Loucy (cell line): ENCODE results near the gene RAD51B.
A peak's percentile ranks its signal among the peaks of the same experiment; 100 is the strongest.

ENCODE experiments used
- H2AFZ ChIP-seq: fragments of 200-600 bp; sonication (generic); 2 replicates; pipeline ENCODE4 v1.6.0; 2016; ENCODE audit warnings: antibody characterized with exemption, mild to moderate bottlenecking, low read length, moderate library complexity
- H3F3A ChIP-seq: fragments of 200-600 bp; 2 replicates; pipeline ENCODE4 v1.6.0; 2016; ENCODE audit warnings: antibody characterized with exemption, low read depth, mild to moderate bottlenecking
- H3K27me3 ChIP-seq: fragments of 200-600 bp; sonication (generic); 2 replicates; pipeline ENCODE4 v1.6.1; 2014; ENCODE audit warnings: low read length, mild to moderate bottlenecking; ENCODE audit not compliant: insufficient read depth, poor library complexity, severe bottlenecking
- H3K36me3 ChIP-seq: fragments of 200-600 bp; sonication (generic); 2 replicates; pipeline ENCODE4 v1.6.1; 2016; ENCODE audit warnings: low read length; ENCODE audit not compliant: insufficient read depth
- H3K4me1 ChIP-seq: fragments of 200-600 bp; sonication (generic); 2 replicates; pipeline ENCODE4 v1.5.1; 2014; ENCODE audit warnings: low read length, mild to moderate bottlenecking; ENCODE audit not compliant: insufficient read depth, poor library complexity, severe bottlenecking
- H3K4me2 ChIP-seq: fragments of 200-600 bp; sonication (generic); 2 replicates; pipeline ENCODE4 v1.6.0; 2014; ENCODE audit warnings: antibody characterized with exemption, low read length, low read depth, mild to moderate bottlenecking; ENCODE audit not compliant: poor library complexity, severe bottlenecking
- H3K4me3 ChIP-seq: fragments of 200-600 bp; sonication (generic); 2 replicates; pipeline ENCODE4 v1.5.1; 2014; ENCODE audit warnings: low read length, mild to moderate bottlenecking, mixed read lengths; ENCODE audit not compliant: poor library complexity, severe bottlenecking
- H3K79me2 ChIP-seq: fragments of 200-600 bp; sonication (generic); 2 replicates; pipeline ENCODE4 v1.6.1; 2014; ENCODE audit warnings: low read length; ENCODE audit not compliant: insufficient read depth
- H3K9ac ChIP-seq: fragments of 200-600 bp; sonication (generic); 2 replicates; pipeline ENCODE4 v1.6.0; 2014; ENCODE audit warnings: mild to moderate bottlenecking, low read depth, low read length, moderate library complexity; ENCODE audit not compliant: poor library complexity, severe bottlenecking
- H3K9me2 ChIP-seq: fragments of 200-600 bp; sonication (generic); replicated peaks from 2 replicates; pipeline ENCODE4 v1.6.1; 2016; ENCODE audit warnings: low read depth, low read length, mixed read lengths
- H3K9me3 ChIP-seq: fragments of 200-600 bp; sonication (generic); 2 replicates; pipeline ENCODE4 v1.6.1; 2014; ENCODE audit warnings: mild to moderate bottlenecking, antibody characterized with exemption, low read length, low read depth; ENCODE audit not compliant: insufficient read depth
- H4K20me1 ChIP-seq: fragments of 200-600 bp; sonication (generic); 2 replicates; pipeline ENCODE4 v1.6.0; 2014; ENCODE audit warnings: antibody characterized with exemption, low read length, mild to moderate bottlenecking; ENCODE audit not compliant: insufficient read depth, poor library complexity, severe bottlenecking
- EZH2phosphoT487 ChIP-seq: fragments of 200-600 bp; IDR thresholded peaks from 2 replicates; pipeline ENCODE4 v1.6.1; 2018; ENCODE audit warnings: antibody characterized with exemption, mild to moderate bottlenecking, moderate library complexity, borderline replicate concordance
- TF ChIP-seq, protein P1 (sequence below): fragments of 200-600 bp; sonication (generic); conservative IDR thresholded peaks from 2 replicates; pipeline ENCODE4 v1.5.1; 2014; ENCODE audit warnings: mild to moderate bottlenecking, antibody characterized with exemption, low read length

Gene RAD51B

DNA sequence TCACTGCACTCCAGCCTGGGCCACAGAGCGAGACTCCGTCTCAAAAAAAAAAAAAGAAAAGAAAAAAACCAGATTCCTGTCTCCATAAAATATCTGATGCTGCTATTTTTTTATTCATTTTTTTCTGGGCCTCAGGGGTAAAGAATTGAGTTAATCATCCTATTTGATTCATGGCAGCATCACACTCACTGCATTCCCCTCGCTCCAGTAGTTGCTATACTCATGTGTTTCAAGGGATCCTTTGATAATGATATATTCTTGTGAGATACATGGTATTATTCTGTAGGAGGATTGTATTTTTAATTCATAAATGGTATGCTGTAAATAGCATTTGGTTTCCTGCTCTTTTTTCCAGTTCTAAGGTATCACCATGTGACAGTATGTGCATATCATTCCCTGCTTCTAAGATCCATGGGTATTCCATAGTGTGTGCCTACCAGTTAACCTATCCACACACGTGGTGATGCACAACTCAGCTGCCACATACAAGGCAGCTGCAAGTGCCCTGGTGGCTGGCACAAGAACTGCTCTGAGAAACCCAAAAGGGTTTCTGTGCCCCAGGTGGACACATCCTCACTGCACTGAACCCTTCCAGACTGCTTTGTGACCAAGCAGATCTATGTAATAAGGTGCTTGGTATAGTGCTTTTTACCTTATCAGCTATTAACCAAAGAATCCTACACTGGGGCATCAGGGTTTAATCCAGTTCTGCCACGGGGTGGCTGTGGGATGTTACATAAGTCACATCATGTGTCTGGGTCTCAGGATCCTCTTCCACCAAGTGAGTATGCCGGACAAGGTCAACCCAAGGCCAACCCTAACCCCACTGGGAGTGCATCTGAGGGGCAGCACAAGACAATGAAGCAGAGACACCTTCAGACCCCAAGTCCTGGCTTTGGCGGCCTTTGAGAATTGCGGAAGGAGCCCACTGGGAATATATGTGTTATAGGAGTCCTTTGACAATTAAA lies 898.7 kb downstream of the RAD51B start:
- H2AFZ ChIP-seq, result no peak overlapping the region
- H3K9me2 ChIP-seq, result no peaks in the 10 kb centered on the region
- H3K79me2 ChIP-seq, result no peaks in the 10 kb centered on the region
- no peaks in the 10 kb centered on the region for H3K27me3 ChIP-seq
- peaks cover 4% of the 10 kb centered on the region; the same call in 1 of the 2 replicates for H3K9me3 ChIP-seq
- TF ChIP-seq EZH2phosphoT487, result no peak
- TF ChIP-seq, protein P1, sequence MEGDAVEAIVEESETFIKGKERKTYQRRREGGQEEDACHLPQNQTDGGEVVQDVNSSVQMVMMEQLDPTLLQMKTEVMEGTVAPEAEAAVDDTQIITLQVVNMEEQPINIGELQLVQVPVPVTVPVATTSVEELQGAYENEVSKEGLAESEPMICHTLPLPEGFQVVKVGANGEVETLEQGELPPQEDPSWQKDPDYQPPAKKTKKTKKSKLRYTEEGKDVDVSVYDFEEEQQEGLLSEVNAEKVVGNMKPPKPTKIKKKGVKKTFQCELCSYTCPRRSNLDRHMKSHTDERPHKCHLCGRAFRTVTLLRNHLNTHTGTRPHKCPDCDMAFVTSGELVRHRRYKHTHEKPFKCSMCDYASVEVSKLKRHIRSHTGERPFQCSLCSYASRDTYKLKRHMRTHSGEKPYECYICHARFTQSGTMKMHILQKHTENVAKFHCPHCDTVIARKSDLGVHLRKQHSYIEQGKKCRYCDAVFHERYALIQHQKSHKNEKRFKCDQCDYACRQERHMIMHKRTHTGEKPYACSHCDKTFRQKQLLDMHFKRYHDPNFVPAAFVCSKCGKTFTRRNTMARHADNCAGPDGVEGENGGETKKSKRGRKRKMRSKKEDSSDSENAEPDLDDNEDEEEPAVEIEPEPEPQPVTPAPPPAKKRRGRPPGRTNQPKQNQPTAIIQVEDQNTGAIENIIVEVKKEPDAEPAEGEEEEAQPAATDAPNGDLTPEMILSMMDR, result peak; percentile 49; the same call in 1 of the 2 replicates
- H3K36me3 ChIP-seq, result no peaks in the 10 kb centered on the region
- peaks cover 4% of the 10 kb centered on the region; the same call in 1 of the 2 replicates for H3F3A ChIP-seq
- H3K9ac ChIP-seq, result no peak overlapping the region
- H3K4me1 ChIP-seq, result peaks cover 23% of the 10 kb centered on the region
- H4K20me1 ChIP-seq, result no peaks in the 10 kb centered on the region
- H3K4me2 ChIP-seq, result no peak overlapping the region
- no peak overlapping the region for H3K4me3 ChIP-seq

- H3K9me3 ChIP-seq, result peaks cover 4% of the 10 kb centered on the region; the same call in 1 of the 2 replicates
- H3K27me3 ChIP-seq, result no peaks in the 10 kb centered on the region
- no peaks in the 10 kb centered on the region for H4K20me1 ChIP-seq
- peaks cover 31% of the 10 kb centered on the region for H3K4me1 ChIP-seq
- no peak overlapping the region for H3K9ac ChIP-seq
- no peak for TF ChIP-seq EZH2phosphoT487
- H3K4me3 ChIP-seq, result no peak overlapping the region
- H3F3A ChIP-seq, result peaks cover 4% of the 10 kb centered on the region; the same call in 1 of the 2 replicates
- no peaks in the 10 kb centered on the region for H3K36me3 ChIP-seq
- no peak overlapping the region for H2AFZ ChIP-seq
- no peaks in the 10 kb centered on the region for H3K79me2 ChIP-seq
- H3K9me2 ChIP-seq, result no peaks in the 10 kb centered on the region
- peak overlapping the region; percentile 26 for H3K4me2 ChIP-seq
Measured at GRCh38 chr14:68719634-68720384, 900.2 kb downstream of the RAD51B start.

GRCh38 chr14:68722186-68722585 lies 902.6 kb downstream of the RAD51B start:
- Histone ChIP-seq H4K20me1 (no peaks in the 10 kb centered on the region), H3K9ac (no peak overlapping the region), H3K9me3 (peaks cover 4% of the 10 kb centered on the region; the same call in 1 of the 2 replicates), H3K4me2 (no peak overlapping the region), H3K36me3 (no peaks in the 10 kb centered on the region), H3F3A (peaks cover 4% of the 10 kb centered on the region; the same call in 1 of the 2 replicates), H3K27me3 (no peaks in the 10 kb centered on the region), H2AFZ (no peak overlapping the region), H3K4me1 (peaks cover 31% of the 10 kb centered on the region), H3K79me2 (no peaks in the 10 kb centered on the region), H3K4me3 (no peak overlapping the region), H3K9me2 (no peaks in the 10 kb centered on the region)
- no peak for TF ChIP-seq EZH2phosphoT487
- TF ChIP-seq, protein P1, result no peak
